GM18861 (cell line): Measurements from ENCODE around the gene GOLGA6L7.
"Not testable (repeated sequence)": the region's sequence is repeated elsewhere in the genome, so short reads cannot be mapped to it uniquely, and the experiment has no call there.

ENCODE experiments used
- ATAC-seq: cut with Tn5 transposase; IDR thresholded peaks from one replicate; pipeline ENCODE4 v1.9.1; 2021; ENCODE audit not compliant: unreplicated experiment

Gene GOLGA6L7

GRCh38 chr15:28848521-28848920, at the start of gene GOLGA6L7:
TSS of gene GOLGA6L7 (minus strand) at chr15:28848644. CDS start at chr15:28848549, 95 bp downstream.
- ATAC-seq = not testable (repeated sequence)

GRCh38 chr15:28897861-28898585, 49.6 kb upstream of the GOLGA6L7 start:
- ATAC-seq = no peak

- no peak for ATAC-seq
Measured at GRCh38 chr15:28896951-28897350, 48.5 kb upstream of the GOLGA6L7 start.

GRCh38 chr15:28895566-28895965, 47.1 kb upstream of the GOLGA6L7 start:
- no peak for ATAC-seq

- no peak for ATAC-seq
Measured at GRCh38 chr15:28895146-28895545, 46.7 kb upstream of the GOLGA6L7 start.

GRCh38 chr15:28894631-28895030, 46.2 kb upstream of the GOLGA6L7 start:
- ATAC-seq = no peak

GRCh38 chr15:28892789-28893610, 44.6 kb upstream of the GOLGA6L7 start:
- ATAC-seq = no peak

GRCh38 chr15:28891588-28891987, 43.1 kb upstream of the GOLGA6L7 start:
- no peak for ATAC-seq

- ATAC-seq = no peak
Measured at GRCh38 chr15:28890711-28891495, 42.5 kb upstream of the GOLGA6L7 start.

- ATAC-seq = not testable (repeated sequence)
Measured at GRCh38 chr15:28890291-28890690, 41.8 kb upstream of the GOLGA6L7 start.

- ATAC-seq = not testable (repeated sequence)
Measured at GRCh38 chr15:28889871-28890270, 41.4 kb upstream of the GOLGA6L7 start.

- ATAC-seq = no peak
Measured at GRCh38 chr15:28889346-28889745, 40.9 kb upstream of the GOLGA6L7 start.

GRCh38 chr15:28888900-28889299, 40.5 kb upstream of the GOLGA6L7 start:
- ATAC-seq = no peak

GRCh38 chr15:28888302-28888894, 40.0 kb upstream of the GOLGA6L7 start:
- ATAC-seq = no peak

- ATAC-seq = no peak
Measured at GRCh38 chr15:28887339-28888174, 39.1 kb upstream of the GOLGA6L7 start.

GRCh38 chr15:28886431-28887338, 38.2 kb upstream of the GOLGA6L7 start:
- ATAC-seq = no peak

- no peak for ATAC-seq
Measured at GRCh38 chr15:28885630-28886430, 37.4 kb upstream of the GOLGA6L7 start, which contains the start of gene APBA2. TSS of gene APBA2 (plus strand) at chr15:28885974. CDS start at chr15:29053885, 167,911 bp downstream.

GRCh38 chr15:28885128-28885629, 36.7 kb upstream of the GOLGA6L7 start:
- ATAC-seq = no peak
